ENCODE measurements around the gene PLXNB2.

DNA sequence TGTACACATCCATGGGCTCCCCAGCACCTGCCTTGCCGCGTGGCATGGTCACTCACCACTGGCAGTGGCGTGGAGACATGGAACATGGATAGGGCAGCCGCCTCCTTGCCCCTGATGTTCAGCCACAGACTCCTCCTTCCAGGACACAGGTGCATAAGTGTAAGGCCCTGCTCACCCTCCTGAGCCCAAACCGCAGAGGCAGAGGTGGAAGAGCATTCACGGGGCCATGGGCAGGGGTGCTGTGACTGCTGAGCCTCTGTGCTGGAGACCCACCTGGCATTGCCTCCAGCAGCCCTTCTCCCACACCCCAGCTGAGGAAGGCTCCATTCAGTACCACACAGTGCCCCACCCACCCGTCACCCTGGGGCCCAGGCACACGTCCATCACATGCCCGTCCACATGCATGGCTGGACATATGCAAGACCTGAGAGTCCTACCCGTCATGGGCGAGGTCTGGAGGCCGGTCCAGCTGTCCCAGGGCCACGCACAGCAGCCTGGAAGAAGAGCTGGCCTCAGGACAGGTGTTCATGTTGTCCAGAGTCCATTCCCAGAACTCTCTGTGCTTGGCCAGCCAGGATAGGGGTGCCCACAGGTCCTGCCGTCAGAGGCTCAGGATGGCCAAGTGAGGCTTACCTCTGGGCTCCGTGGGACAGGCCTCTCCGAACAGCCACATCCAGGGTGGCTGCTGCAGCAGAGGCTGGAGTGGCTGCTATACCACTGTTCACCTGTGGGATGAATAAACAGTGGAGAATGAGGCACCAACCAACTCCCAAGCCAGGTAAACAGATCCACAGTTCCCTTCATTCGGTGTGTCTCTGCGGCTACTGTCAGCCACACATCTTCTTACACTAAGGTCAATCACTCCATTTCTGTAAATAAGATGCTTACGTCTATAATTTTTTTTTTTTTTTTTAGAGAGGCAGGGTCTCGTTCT lies 60.9 kb downstream of the PLXNB2 start:
- TF ChIP-seq, protein P1, sequence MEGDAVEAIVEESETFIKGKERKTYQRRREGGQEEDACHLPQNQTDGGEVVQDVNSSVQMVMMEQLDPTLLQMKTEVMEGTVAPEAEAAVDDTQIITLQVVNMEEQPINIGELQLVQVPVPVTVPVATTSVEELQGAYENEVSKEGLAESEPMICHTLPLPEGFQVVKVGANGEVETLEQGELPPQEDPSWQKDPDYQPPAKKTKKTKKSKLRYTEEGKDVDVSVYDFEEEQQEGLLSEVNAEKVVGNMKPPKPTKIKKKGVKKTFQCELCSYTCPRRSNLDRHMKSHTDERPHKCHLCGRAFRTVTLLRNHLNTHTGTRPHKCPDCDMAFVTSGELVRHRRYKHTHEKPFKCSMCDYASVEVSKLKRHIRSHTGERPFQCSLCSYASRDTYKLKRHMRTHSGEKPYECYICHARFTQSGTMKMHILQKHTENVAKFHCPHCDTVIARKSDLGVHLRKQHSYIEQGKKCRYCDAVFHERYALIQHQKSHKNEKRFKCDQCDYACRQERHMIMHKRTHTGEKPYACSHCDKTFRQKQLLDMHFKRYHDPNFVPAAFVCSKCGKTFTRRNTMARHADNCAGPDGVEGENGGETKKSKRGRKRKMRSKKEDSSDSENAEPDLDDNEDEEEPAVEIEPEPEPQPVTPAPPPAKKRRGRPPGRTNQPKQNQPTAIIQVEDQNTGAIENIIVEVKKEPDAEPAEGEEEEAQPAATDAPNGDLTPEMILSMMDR (conservative IDR thresholded peaks at IDR 0.05 in 1 of 2, IDR thresholded peaks at IDR 0.05 in 1 of 2; ENCODE audit: low read depth in 1 of 2, low read length in 2 of 2): no peak
- no peak for TF ChIP-seq EZH2 (IDR thresholded peaks at IDR 0.05; ENCODE audit: low read length, missing control alignments)
